Bone marrow (tissue), 2 donors: ENCODE data around the gene RC3H1.
"Not testable (repeated sequence)": the region's sequence is repeated elsewhere in the genome, so short reads cannot be mapped to it uniquely, and the experiment has no call there.

ENCODE experiments used
- DNase-seq, 2 donors: peaks; one replicate each; lab custom pipeline; 2025; lab: John Stamatoyannopoulos, UW

The RC3H1 gene

DNA sequence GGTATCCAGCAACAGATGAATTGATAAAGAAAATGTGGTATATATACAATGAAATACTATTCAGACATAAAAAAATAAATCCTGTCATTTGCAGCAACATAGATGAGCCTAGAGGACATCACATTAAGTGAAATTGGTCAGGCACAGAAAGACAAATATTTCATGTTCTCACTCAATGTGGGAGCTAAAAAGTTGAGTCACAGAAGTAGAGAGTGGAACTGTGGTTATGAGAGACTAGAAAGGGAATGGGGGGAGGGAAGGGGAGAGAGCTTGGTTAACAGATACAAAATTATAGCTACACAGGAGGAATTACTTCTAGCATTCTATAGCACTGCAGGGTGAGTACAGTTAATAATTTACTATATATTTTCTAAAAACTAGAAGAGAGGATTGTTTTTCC, 68.0 kb downstream of the RC3H1 start:
- DNase-seq, result no peak

DNA sequence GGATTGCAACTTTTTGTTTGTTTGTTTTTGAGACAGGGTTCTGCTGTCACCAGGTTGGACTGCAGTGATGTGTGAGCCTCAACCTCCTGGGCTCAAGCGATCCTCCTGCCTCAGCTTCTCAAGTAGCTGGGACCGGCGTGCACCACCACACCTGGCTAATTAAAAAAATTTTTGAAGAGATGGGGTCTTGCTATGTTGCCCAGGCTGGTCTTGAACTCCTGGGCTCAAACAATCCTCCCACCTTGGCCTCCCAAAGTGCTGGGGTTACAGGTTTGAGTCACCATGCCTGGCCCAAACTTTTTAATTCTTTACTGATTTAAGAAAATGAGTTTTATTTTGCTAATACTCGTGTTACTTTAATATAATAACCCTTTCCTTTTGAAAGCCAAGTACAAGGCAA, 73.6 kb downstream of the RC3H1 start:
- no peak for DNase-seq

DNA sequence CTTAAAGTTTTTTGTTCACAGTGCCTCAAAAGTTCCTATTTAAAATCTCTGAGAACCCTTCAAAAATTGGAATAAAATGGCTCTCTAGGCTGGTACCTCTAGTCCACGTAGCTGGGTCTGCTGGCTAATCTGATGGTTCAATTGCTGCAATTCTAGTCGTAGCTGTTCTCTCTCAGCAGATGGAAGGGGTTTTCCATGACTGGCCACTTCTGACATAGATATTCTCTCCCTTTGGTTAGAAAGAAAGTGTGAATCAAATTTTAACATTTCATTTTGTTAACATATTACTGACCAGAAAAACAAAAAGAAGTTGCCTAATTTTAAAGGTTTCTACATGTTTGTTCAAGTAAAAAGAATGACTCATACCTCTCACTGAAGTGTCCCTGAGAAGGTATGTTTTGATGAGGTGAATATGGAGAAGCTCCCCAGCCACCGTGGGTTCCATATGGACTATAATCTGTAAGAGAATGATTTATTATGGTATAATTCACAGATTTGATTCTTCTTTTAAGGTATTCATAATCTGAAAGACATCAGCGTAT, 75.7 kb downstream of the RC3H1 start:
- no peak for DNase-seq

DNA sequence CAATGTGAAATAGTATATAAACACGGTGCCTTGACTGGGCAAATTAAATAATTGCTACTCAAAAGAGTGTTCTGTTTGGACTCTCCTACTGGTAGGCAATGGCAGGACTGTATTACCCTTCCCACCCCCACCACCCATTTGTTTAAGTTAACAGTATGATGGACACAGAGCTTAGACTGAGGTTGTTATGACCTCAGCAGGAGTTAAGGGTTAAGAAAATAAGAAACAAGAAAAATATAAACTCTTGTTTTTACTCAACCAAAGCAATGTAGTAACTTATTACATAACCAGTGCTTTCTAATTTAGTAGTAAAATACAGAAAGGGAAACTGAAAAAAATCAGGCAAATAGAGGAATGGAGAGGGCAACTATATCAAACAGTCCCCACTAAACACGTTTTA, 85.1 kb downstream of the RC3H1 start:
- DNase-seq, result no peak

DNA sequence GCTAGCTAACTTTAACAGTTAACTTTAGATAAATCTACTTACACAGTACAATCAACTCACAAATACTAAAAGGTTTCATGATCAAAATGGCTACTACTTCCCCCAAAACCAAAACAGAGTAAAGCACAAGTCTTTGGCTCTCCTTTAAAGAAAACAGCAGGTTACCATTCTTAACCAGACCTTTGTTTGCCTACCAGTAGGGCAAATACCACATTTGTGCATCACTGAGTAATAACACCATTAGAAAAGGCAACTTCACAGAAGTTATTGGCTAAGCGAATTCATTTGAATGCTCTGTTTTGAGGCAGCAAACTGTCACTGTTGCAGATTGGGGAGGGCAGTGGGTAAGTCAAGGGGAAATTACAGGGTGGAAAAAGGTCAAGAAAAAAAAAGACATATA, 87.7 kb downstream of the RC3H1 start:
- no peak for DNase-seq

DNA sequence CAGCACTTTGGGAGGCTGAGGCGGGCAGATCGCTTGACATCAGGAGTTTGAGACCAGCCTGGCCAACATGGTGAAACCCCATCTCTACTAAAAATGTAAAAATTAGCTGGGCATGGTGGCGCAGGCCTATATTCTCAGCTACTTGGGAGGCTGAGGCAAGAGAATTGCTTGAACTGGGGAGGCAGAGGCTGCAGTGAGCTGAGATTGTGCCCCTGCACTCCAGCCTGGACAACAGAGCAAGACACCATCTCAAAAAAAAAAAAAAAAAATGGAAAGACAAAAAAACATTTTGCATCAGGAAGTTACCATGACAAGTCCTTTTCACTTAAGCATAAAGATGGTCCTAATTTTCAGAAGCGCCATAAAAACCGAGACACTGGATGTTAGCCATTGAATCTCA, 91.6 kb downstream of the RC3H1 start:
- DNase-seq, result not testable (repeated sequence)

DNA sequence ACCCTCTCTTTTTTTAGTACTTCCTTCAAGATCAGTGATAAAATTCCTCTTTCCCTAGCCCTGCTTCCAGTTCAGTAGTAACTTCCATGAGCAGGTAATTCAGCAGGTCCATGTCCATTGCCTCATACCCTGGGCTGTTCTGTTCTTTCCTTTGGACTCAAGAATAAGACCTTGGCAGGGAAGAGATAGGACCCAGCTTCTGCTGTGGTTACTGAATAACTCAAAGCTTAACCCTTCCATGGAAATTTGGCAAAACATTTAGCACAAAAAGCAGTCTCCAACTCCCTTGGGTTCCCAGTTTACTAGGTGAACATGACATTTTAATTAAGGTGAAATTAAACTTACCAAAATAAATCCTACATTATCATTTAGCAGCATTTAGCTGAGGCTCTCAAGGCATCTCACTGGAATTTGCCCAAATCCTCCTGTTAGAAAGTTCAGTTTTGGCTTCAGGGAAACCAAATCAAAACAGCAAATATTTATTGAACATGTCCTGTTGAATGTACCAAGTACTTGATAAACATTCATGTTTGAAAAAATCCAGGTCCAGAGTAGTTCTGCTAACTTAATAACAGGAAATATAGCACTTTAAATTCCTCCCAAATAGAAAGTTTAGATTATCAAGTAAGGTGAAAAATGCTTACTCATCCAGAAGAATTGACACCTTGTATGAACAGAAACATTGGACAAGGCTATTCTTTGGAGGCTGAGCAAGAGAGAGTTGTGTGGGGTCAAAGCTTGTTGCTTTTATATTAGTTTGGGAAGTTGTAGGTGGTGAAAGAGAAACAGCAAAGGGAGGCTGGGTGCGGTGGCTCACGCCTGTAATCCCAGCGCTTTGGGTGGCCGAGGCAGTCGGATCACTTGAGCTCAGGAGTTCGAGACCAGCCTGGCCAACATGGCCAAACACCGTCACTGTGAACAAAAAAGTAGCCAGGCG, 96.6 kb downstream of the RC3H1 start:
- DNase-seq, result no peak

DNA sequence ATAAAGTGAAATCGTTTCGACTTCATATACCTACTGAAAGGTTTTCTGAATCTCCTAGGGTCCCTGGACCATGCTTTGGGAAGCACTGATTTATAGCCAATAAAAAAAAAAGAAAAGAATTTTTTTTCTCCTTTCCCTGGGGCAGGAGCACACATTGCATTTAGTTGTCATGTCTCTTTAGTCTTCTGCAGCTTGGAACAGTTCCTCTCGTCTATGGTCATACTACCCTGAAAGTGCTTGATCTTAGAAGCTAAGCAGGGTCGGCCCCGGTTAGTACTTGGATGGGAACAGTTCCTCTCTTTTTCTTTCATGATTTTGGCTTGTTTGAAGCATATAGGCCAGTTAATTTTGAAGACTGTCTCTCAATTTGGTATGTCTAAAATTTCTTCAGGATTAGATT, 101.3 kb downstream of the RC3H1 start:
- no peak for DNase-seq

DNA sequence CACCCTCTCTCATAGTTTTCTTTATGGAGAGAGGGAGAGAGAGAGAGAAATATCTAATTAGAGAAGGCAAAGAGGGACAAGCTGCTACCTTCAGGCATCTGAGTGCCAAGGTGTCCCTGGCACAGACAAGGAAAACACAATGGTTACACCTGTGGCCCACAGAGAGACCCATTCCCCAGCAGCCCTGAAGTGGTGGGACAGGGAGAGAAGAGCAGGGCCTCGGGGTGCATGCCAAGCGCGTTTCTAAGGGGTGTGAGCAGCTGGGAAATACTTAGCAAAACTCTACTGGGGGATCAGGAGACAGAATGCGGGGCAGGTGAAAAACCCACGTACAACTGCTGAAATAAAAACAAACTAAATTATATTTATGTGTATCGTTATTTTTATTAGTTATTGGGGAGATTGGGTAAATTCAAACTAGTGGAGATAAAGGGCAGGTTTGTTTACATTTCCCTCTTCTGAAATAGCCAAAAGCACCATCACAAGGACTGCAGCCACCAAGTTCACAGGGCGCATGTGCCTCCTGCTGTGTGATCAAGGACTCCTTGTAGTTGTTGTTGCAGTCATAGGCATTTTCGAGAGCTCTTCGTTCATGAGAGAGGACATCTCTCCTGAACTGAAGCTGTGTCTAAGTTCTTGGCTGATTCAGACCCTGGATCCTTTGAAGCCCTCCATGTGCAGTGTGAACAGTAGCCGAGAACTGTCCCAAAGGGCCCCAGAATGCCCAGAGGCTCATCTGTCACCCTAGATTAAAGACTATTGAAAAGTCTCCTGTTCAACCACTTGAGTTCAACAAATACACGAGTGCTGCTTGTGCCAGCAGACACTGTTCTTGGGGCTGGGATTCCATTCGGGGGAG, 104.3 kb downstream of the RC3H1 start:
- DNase-seq, result no peak

DNA sequence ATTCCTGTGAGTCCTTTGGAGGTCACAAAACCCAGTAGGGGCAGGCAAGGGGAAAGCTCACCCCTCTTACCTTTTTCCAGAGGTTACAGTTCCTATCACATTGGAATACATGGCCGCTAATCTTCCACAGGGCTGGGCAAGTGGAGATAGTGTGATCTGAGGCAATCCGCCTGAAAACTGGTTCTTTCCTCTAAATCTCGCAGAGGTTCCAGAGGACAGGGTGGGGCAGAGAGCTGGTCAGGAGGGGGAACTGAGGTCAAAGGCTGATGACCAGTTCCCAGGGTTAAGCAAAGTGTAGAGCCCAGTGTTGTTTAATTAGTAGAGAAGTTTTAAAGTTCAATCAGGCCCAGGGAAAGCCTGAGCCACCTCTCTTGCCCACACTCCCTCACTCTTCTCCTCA, 105.0 kb downstream of the RC3H1 start, which contains the start of gene SERPINC1:
TSS of gene SERPINC1 (minus strand) at position 179 of the 400 bp plus-strand sequence. CDS start at position 111, 68 bp downstream.
- no peak for DNase-seq

DNA sequence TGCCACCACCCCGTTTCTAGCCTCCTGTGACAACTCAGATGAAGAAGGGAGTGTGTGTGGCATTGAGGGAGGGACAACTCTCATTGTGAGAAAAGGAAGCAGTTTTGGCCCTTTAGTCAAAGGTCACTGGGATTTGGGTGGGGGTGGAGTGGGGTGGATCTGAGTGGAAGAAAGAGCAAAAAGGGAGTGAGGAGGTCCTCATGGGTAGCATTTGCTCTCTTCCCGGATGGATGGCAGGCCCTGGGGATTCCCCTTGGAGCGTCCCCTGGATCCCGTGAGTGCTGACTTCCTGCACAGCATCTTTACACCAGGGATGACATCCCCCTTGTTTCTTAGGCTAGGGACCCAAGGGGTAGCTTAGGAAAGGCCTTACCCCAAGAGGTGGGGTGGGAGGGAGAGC, 105.5 kb downstream of the RC3H1 start:
- no peak for DNase-seq

DNA sequence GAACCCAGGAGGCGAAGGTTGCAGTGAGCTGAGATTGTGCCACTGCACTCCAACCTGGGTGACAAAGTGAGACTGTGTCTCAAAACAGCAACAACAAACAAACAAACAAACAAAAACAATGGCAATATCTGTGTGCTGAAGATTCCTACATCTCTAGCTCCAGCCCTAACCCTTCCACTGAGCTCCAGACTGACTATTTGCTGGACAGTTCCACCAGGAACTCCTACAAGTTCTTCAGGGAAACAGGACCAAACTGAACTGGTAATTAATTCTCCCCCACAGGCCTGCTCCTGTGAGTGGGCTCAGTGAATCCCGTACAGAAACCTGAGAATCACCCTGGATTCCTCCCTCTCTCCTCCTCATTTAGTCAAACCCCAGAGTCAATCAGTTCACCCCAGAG, 106.6 kb downstream of the RC3H1 start:
- no peak for DNase-seq

DNA sequence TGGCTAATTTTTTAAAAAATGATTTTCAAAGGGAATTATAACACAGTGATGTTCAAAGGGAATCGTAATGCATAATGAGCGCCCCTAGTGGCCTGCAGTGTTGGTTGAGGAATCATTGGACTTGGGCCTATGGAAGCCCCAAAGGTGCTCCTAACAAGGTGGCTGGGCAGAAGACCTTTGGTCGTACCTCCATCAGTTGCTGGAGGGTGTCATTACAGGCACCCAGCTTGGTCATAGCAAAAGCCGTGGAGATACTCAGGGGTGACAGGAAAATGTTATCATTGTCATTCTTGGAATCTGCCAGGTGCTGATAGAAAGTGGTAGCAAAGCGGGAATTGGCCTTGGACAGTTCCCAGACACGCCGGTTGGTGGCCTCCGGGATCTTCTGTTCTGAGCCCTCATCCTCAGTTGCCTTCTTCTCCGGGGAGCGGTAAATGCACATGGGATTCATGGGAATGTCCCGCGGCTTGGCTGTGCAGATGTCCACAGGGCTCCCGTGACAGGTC, 107.7 kb downstream of the RC3H1 start:
- no peak for DNase-seq

DNA sequence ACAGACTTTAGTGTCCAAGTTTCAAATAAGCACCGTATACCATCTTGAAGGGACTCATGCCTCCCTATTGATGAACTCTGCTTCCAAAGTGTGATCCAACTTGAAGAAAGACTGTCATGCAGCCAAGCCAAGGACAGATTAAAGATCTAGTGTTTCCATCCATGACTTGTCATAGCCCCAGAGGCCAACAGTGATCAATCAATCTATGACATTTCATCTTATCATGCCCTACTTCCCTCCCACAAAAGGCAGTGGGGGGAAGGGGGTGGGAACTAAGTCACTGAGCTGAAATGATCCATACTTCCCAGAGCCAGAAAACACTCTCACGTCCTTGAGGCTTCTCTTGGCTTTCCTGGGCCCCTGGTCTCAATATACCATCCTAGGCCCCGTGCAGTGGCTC, 109.0 kb downstream of the RC3H1 start:
- no peak for DNase-seq

DNA sequence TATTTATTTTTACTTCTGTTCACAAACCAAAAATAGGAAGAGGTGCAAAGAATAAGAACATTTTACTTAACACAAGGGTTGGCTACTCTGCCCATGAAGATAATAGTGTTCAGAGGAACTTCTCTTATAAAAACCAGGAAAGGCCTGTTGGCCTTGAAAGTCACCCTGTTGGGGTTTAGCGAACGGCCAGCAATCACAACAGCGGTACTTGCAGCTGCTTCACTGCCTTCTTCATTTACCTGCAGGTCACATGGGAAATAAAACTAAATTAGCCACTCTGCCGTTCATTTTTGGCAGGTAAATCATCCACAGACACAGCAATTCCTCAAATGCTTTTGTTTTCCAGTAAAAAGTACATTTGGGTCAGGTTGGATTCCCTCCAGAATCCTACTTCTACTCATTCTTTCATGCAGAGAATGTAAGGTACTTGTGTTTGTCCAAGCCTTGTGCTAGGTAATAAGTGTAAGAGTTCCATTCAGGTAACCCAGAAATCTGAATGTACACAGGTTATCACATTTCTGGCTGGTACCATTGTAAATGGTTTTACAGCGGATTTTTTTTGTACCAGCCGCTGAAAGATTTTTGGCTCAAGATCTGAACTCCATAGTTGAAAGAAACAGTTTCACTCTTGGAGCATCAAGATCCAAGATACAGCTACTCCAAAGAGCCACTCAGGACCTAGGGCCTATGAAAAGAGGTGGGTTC, 118.2 kb downstream of the RC3H1 start:
- no peak for DNase-seq

DNA sequence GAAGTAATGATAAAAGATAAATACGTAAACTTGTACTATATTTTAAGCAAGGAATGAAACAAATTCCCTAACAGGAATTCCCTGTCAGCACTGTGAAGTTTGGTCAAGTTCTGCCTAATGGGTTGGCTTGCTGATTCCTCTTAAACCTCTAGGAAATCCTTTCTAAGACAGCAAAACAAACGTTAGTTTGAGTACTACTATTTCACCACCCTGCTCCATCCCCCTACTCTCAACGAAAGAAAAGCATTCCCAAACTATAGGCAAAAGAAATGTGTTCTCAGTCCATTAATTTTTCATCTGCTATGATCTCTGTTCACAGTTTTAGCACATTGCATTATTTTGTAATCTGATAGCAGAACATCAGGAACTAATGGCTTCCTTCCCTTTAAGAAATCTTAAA, 121.2 kb downstream of the RC3H1 start:
- DNase-seq, result no peak

DNA sequence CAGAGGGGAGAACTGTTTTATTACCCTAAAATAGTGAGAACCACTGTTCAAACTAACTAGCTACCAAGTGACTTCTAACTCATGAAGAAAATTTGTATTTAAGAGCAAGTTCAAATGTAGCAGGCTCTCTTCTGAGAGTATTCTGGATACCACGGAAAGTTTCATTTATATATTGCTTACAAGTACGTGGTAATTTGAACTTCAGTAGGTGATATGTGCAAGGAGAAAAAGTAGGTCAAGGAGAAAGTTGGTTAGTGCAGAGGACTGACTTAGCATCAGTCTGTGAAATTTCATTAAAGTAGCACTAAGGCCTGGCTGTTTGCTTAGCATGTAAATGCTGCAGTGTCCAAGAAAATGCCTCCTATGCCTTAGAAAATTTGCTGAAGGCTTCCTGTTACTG, 121.7 kb downstream of the RC3H1 start:
- no peak for DNase-seq

DNA sequence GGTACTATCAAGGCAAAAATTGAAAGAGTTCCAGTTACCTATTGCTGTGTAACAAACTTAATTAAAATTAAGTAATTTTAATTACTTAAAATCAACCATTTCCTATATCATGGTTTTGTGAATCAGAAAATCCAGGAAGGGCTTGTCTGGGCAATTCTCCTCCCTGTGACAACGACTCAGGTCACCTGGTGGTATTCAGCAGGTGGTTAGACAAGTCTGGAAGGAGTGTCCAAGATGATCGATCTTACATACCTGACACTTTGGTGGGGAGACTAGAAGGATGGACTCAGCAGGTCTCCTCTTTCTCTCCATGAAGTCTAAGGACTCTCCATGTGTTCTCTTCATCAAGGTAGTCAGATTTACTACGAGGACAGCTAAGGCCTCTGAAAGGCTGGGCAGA, 128.0 kb downstream of the RC3H1 start:
- no peak for DNase-seq

DNA sequence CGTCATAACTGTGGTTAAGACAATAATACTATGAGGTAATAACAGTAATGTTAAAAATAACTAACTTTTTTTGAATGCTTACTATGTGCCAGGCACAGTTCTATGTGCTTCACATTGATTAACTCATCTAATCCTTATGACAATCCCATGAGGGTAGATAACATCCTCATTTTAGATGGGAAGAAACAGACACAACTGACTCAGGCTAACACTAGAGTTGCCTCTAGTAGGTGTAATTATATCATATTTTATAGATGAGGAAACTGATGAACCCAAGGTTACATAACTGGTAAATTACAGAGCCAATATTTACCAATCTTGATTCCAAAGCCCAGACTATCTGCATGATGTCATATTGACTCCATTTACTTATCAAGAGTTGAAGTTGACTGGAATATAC, 128.5 kb downstream of the RC3H1 start:
- no peak for DNase-seq

DNA sequence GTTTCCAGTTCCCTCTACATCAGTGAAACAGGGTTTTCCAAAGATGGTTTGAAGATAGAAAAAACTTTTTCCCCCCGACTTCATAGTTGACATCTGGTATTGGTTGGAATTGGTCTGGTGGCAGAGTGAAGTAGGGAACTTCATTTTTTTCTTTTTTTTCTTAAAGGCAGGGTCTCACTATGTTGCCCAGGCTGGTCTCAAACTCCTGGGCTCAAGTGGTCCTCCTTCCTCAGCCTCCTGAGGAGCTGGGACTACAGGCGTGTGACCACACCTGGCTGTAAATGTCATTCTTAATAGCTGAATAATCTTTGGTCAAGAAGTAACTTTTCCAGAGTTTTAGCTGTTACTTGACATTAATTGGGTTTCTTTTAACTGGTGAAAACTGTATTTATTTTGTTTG, 132.3 kb downstream of the RC3H1 start:
- DNase-seq, result no peak

DNA sequence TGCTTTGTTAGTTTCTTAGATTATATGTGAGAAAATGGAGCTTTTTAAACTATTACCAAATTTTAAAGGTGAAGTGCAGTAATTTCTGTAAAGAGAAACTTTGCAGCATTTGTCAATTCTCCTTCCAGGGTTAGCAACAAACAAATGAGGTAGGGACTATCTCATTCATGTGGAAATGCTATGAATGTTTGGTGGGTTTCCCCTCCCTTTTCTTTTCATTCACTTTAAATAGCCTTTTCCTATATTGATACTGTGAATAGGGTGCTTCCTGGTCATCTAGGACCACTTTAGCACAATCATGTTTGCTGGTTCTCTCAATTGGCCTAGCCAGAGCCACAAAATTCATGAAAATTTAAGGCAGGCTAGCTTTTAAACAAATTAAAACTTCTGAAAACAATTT, 133.4 kb downstream of the RC3H1 start:
- DNase-seq, result no peak

DNA sequence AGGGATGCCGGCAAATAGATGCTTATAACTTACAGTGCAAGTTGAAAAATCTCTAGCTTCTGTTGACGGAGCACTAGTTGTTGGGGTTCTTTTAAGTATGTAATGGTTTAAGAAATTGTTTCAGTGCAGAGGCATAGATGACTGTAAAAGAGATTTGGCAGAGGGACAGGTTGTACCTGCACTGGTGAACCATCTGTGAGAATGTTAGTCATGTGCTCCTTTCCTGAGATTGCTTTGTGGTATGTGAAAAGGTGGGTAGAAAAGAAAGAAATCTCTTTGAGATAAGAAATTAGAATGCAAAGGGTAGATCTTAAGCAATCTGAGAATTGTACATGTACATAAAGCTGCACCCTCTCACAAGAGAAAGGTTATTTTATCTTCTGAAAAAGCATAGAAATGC, 134.5 kb downstream of the RC3H1 start:
- DNase-seq, result no peak
